ENCODE data around the gene PLEKHA7. TPM values are rescaled to one million over a fixed set of nuclear protein-coding genes. Genes with fewer than 3 reads are reported as not detected.

The PLEKHA7 gene
- total RNA-seq, 1 donor from 2014 or later, result 0.92 TPM

DNA sequence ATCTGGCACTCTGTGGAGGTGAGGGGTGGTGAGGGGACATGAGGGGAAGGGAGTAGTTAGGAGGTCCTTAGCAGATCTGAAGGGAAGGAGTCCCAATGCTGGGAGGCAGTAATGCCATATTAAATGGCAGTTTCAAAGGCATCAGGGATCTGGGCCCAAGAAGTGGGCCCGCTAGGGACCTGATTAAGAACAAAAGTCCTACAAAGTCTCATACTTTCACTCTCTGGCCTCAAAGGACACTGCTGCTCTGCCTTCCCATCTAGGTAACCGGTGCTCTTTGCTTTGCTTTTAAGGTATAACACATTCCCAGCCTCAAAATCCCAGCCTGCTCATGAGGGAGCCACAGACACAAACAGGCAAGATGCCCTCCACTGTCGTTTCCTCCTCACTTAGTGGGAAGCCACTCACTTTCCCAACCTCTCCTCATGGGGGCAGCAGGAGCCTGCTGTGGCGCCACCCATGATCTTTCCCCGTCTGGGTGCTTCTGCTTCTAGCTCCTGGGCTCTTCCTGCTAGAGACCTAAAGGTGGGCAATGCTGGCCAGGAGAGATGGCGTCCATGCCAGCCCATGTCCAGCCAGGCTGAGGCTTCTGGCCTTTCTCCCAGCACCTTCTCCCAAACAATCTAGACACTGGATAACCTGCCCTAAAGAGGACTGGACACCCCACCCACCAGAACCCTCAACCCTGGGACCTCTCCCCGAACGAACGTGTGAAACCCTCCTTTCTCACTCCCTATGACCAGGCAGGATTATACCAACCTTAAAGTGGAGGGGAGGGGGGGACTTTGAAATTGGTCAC, 68.3 kb downstream of the PLEKHA7 start:
- Mint-ChIP-seq H3K4me1 (ENCODE audit: low read depth) (no peaks in the 10 kb centered on the region), H3K27me3 (ENCODE audit: low read depth) (peaks cover 1% of the 10 kb centered on the region), H3K4me3 (ENCODE audit: unreplicated experiment) (no peak overlapping the region), H3K9me3 (ENCODE audit: low read depth) (no peaks in the 10 kb centered on the region), H3K27ac (ENCODE audit: unreplicated experiment) (no peak overlapping the region), H3K36me3 (ENCODE audit: low read depth) (no peaks in the 10 kb centered on the region)
- no peak for DNase-seq (ENCODE audit: low spot score)
- TF ChIP-seq, protein P1, sequence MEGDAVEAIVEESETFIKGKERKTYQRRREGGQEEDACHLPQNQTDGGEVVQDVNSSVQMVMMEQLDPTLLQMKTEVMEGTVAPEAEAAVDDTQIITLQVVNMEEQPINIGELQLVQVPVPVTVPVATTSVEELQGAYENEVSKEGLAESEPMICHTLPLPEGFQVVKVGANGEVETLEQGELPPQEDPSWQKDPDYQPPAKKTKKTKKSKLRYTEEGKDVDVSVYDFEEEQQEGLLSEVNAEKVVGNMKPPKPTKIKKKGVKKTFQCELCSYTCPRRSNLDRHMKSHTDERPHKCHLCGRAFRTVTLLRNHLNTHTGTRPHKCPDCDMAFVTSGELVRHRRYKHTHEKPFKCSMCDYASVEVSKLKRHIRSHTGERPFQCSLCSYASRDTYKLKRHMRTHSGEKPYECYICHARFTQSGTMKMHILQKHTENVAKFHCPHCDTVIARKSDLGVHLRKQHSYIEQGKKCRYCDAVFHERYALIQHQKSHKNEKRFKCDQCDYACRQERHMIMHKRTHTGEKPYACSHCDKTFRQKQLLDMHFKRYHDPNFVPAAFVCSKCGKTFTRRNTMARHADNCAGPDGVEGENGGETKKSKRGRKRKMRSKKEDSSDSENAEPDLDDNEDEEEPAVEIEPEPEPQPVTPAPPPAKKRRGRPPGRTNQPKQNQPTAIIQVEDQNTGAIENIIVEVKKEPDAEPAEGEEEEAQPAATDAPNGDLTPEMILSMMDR (IDR thresholded peaks at IDR 0.05), result peak; percentile 87

DNA sequence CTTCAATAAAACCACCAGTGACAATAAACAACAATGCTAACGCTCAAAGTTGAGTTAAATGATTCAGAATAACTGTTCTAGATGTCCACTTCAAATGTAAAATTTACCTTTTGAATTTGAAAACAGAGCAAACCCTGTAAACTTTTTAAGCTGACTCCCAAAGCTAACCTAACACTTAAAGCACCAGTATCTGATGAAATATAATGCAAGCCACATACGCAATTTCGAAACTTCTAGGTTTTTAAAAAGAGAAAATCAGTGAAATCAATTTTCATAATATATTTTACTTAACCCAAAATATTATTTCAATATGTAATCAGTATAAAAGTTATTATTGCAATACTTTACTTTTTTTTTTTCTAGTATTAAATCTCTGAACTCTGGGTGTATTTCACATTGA, 71.3 kb downstream of the PLEKHA7 start:
- Mint-ChIP-seq H3K36me3 (ENCODE audit: low read depth) (no peaks in the 10 kb centered on the region), H3K4me1 (ENCODE audit: low read depth) (no peaks in the 10 kb centered on the region), H3K27ac (ENCODE audit: unreplicated experiment) (no peak overlapping the region), H3K9me3 (ENCODE audit: low read depth) (no peaks in the 10 kb centered on the region), H3K4me3 (ENCODE audit: unreplicated experiment) (no peak overlapping the region), H3K27me3 (ENCODE audit: low read depth) (no peaks in the 10 kb centered on the region)
- TF ChIP-seq, protein P1 (IDR thresholded peaks at IDR 0.05), result no peak
- no peak for DNase-seq (ENCODE audit: low spot score)

DNA sequence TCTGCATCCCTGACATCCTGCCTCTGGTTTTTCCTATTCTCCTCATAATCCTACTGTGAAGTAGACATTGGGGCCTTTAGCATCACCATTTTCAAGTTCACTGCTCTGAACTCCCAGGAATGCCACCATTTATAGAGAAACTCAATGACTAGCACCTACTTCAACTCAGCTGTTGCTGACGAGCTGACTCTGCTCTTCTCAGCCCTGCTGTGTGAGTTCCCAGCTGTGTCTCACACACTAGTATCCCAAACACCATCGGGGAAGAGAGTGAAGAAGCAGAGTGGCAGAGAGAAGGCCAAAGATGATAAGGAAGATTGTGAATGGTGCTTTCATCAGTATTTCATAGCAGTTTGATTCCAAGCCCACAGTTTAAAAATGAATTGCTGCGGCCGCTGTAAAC, 71.9 kb downstream of the PLEKHA7 start:
- no peak for DNase-seq (ENCODE audit: low spot score)
- Mint-ChIP-seq H3K9me3 (ENCODE audit: low read depth) (no peaks in the 10 kb centered on the region), H3K36me3 (ENCODE audit: low read depth) (no peaks in the 10 kb centered on the region), H3K4me1 (ENCODE audit: low read depth) (no peaks in the 10 kb centered on the region), H3K4me3 (ENCODE audit: unreplicated experiment) (no peak overlapping the region), H3K27me3 (ENCODE audit: low read depth) (no peaks in the 10 kb centered on the region), H3K27ac (ENCODE audit: unreplicated experiment) (no peak overlapping the region)
- TF ChIP-seq, protein P1 (IDR thresholded peaks at IDR 0.05), result no peak

DNA sequence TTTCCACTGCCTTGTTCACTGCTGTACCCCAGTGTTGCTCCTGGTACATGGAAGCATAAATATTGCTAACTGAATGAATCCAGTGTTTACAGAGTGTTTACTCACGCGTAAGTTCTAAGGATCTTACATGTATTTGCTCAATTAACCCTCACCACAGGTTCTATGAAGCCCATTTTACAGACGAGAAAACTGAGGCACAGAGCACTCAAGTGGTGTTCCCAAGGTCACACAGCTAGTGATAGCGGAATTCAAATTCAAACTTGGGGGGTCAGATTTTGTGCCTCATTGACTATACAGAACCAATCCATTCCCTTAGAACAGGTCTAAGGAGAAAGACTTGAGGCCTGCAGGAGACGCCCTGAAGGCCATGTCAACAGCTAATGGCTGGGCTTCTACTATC, 72.3 kb downstream of the PLEKHA7 start:
- no peaks in the 10 kb centered on the region for H3K9me3 Mint-ChIP-seq (ENCODE audit: low read depth)
- TF ChIP-seq, protein P1 (IDR thresholded peaks at IDR 0.05), result no peak
- no peak overlapping the region for H3K4me3 Mint-ChIP-seq (ENCODE audit: unreplicated experiment)
- no peak overlapping the region for H3K27ac Mint-ChIP-seq (ENCODE audit: unreplicated experiment)
- no peaks in the 10 kb centered on the region for H3K27me3 Mint-ChIP-seq (ENCODE audit: low read depth)
- no peak for DNase-seq (ENCODE audit: low spot score)
- no peaks in the 10 kb centered on the region for H3K36me3 Mint-ChIP-seq (ENCODE audit: low read depth)
- no peaks in the 10 kb centered on the region for H3K4me1 Mint-ChIP-seq (ENCODE audit: low read depth)

DNA sequence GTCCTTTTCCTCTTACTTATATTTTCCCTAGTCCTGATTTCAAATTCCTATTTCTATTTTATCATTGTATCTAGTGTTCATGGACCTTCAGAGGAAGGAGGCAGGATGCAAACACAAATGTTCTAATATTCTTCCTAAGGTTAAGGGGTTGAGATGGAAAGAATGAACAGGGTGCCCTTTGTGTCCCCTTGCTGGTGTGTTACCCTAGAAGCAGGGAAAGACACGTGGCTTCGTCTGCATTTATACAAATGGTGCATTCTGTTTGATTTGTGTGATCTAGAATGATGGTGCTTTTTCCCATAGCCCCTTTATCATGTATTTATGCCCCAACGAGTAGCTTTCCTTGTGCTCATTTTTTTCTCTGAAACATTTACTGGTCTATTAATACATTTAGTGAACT, 76.2 kb downstream of the PLEKHA7 start:
- Mint-ChIP-seq H3K36me3 (ENCODE audit: low read depth) (no peaks in the 10 kb centered on the region), H3K9me3 (ENCODE audit: low read depth) (no peaks in the 10 kb centered on the region), H3K27ac (ENCODE audit: unreplicated experiment) (no peak overlapping the region), H3K4me3 (ENCODE audit: unreplicated experiment) (no peak overlapping the region), H3K4me1 (ENCODE audit: low read depth) (no peaks in the 10 kb centered on the region), H3K27me3 (ENCODE audit: low read depth) (peaks cover 5% of the 10 kb centered on the region)
- no peak for DNase-seq (ENCODE audit: low spot score)
- TF ChIP-seq, protein P1 (IDR thresholded peaks at IDR 0.05), result no peak

Data from chondrocyte (in vitro differentiated cells).